ENCODE results near the gene PCID2. TPM values are rescaled to one million over a fixed set of nuclear protein-coding genes. Genes with fewer than 3 reads are reported as not detected.

The PCID2 gene
- total and polyA plus RNA-seq, 2 experiments from 2014 or later = 79.6 to 107 TPM

DNA sequence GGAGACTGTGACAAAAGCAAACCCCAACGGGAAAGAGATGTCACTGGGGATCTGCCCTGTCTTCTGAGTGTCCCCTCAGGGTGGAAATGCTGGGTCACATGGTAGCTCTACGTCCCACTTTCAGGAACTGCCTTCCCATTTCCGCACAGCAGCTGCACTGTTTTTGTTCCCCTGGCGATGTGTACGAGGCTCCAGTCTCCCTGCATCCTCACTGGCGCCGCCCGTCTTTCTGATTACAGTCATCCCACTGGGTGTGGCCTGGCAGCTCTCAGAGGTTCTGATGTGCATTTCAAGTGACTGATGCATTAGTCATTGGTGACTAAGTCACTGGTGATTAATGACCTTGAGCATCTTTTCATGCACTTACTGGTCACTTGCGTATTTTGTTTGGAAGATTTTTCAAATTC lies 21.2 kb downstream of the PCID2 start (continued):
- TF ChIP-seq, protein P1, sequence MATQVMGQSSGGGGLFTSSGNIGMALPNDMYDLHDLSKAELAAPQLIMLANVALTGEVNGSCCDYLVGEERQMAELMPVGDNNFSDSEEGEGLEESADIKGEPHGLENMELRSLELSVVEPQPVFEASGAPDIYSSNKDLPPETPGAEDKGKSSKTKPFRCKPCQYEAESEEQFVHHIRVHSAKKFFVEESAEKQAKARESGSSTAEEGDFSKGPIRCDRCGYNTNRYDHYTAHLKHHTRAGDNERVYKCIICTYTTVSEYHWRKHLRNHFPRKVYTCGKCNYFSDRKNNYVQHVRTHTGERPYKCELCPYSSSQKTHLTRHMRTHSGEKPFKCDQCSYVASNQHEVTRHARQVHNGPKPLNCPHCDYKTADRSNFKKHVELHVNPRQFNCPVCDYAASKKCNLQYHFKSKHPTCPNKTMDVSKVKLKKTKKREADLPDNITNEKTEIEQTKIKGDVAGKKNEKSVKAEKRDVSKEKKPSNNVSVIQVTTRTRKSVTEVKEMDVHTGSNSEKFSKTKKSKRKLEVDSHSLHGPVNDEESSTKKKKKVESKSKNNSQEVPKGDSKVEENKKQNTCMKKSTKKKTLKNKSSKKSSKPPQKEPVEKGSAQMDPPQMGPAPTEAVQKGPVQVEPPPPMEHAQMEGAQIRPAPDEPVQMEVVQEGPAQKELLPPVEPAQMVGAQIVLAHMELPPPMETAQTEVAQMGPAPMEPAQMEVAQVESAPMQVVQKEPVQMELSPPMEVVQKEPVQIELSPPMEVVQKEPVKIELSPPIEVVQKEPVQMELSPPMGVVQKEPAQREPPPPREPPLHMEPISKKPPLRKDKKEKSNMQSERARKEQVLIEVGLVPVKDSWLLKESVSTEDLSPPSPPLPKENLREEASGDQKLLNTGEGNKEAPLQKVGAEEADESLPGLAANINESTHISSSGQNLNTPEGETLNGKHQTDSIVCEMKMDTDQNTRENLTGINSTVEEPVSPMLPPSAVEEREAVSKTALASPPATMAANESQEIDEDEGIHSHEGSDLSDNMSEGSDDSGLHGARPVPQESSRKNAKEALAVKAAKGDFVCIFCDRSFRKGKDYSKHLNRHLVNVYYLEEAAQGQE (IDR thresholded peaks at IDR 0.05; ENCODE audit: unreplicated experiment) = no peak
- no peak for TF ChIP-seq ZNF331 (CRISPR knock-in tag; IDR thresholded peaks at IDR 0.05; ENCODE audit: low read depth)
- no peak for TF ChIP-seq STAT1 (IDR thresholded peaks at IDR 0.05; ENCODE audit: unreplicated experiment)
- no peak for TF ChIP-seq NANOG (IDR thresholded peaks at IDR 0.05; ENCODE audit: borderline replicate concordance)
- TF ChIP-seq CREB1 (CRISPR knock-in tag; IDR thresholded peaks at IDR 0.05; ENCODE audit: low read depth) = no peak
- TF ChIP-seq ZNF114 (CRISPR knock-in tag; IDR thresholded peaks at IDR 0.05) = no peak
- no peak for TF ChIP-seq POLR2AphosphoS5 (IDR thresholded peaks at IDR 0.05; ENCODE audit: low read depth)
- TF ChIP-seq EZH2phosphoT487 (IDR thresholded peaks at IDR 0.05; ENCODE audit: unreplicated experiment) = no peak

DNA sequence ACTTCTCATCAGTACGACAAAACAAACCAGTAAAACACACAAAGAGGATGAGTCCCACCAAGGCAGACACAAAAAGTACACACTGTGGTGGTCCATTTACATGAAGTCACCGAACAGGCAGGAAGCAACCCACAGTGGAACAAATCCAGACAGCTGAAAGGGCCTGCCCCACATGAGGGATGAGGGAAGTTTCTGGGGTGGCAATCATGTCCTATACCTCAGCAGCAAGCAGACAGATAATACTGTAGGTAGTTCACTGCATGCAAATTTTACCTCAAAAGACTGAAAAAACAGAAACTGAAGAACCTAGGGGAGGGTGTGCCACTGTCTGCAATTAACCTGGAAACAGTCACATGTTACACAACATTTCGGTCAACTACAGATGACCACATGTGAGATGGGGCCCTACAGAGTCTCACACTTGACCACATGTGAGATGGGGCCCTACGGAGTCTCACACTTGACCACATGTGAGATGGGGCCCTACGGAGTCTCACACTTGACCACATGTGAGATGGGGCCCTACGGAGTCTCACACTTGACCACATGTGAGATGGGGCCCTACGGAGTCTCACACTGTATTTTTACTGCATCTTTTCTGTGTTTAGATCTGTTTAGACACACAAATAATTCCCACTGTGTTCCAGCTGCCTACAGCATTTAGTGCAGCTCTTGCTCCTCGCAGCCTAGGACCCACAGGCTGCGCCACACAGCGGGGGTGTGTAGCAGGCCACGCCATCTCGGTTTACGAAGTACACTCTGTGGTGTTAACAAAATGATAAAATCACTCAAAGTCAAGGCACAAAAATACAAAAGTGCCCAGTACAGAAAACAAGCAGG lies 22.2 kb downstream of the PCID2 start:
- H3K27me3 ChIP-seq (ENCODE audit: insufficient read depth) = no peaks in the 10 kb centered on the region
- DNase-seq (ENCODE audit: low spot score) = no peak
- H3K27ac ChIP-seq (ENCODE audit: low read depth) = no peak overlapping the region
- no peak for ATAC-seq
- no peak overlapping the region for H2AFZ ChIP-seq
- H3K79me2 ChIP-seq (replicated peaks; ENCODE audit: insufficient read depth) = peaks cover 5% of the 10 kb centered on the region; the same call in 1 of the 2 replicates
- 0 out of 2 replicates have a peak, but pooled peaks cover 4% of the 10 kb centered on the region for H3F3A ChIP-seq (replicated peaks; ENCODE audit: low read depth)
- H3K9me3 Mint-ChIP-seq = no peaks in the 10 kb centered on the region; the same call in 2 of the 3 replicates
- no peaks in the 10 kb centered on the region for H3K9me2 ChIP-seq (ENCODE audit: insufficient read depth)
- peaks cover 5% of the 10 kb centered on the region for H3K27me3 Mint-ChIP-seq (ENCODE audit: insufficient read depth, low read depth, poor library complexity)
- H3K4me3 Mint-ChIP-seq = no peak overlapping the region
- H3K36me3 Mint-ChIP-seq (ENCODE audit: low read depth) = peaks cover 76% of the 10 kb centered on the region
- no peak overlapping the region for H3K27ac Mint-ChIP-seq
- H3K4me1 ChIP-seq (ENCODE audit: insufficient read depth) = no peaks in the 10 kb centered on the region
- H4K20me1 ChIP-seq (replicated peaks; ENCODE audit: insufficient read depth) = no peaks in the 10 kb centered on the region; the same call in none of the 2 replicates
- H3K4me3 ChIP-seq = no peak overlapping the region
- H3K36me3 ChIP-seq (ENCODE audit: insufficient read depth) = peaks cover 52% of the 10 kb centered on the region
- H3K4me2 ChIP-seq = no peak overlapping the region
- H3K4me1 Mint-ChIP-seq = peaks cover 2% of the 10 kb centered on the region; the same call in 1 of the 3 replicates
- TF ChIP-seq ZNF331 (CRISPR knock-in tag; IDR thresholded peaks at IDR 0.05; ENCODE audit: low read depth) = no peak
- TF ChIP-seq, protein P2, sequence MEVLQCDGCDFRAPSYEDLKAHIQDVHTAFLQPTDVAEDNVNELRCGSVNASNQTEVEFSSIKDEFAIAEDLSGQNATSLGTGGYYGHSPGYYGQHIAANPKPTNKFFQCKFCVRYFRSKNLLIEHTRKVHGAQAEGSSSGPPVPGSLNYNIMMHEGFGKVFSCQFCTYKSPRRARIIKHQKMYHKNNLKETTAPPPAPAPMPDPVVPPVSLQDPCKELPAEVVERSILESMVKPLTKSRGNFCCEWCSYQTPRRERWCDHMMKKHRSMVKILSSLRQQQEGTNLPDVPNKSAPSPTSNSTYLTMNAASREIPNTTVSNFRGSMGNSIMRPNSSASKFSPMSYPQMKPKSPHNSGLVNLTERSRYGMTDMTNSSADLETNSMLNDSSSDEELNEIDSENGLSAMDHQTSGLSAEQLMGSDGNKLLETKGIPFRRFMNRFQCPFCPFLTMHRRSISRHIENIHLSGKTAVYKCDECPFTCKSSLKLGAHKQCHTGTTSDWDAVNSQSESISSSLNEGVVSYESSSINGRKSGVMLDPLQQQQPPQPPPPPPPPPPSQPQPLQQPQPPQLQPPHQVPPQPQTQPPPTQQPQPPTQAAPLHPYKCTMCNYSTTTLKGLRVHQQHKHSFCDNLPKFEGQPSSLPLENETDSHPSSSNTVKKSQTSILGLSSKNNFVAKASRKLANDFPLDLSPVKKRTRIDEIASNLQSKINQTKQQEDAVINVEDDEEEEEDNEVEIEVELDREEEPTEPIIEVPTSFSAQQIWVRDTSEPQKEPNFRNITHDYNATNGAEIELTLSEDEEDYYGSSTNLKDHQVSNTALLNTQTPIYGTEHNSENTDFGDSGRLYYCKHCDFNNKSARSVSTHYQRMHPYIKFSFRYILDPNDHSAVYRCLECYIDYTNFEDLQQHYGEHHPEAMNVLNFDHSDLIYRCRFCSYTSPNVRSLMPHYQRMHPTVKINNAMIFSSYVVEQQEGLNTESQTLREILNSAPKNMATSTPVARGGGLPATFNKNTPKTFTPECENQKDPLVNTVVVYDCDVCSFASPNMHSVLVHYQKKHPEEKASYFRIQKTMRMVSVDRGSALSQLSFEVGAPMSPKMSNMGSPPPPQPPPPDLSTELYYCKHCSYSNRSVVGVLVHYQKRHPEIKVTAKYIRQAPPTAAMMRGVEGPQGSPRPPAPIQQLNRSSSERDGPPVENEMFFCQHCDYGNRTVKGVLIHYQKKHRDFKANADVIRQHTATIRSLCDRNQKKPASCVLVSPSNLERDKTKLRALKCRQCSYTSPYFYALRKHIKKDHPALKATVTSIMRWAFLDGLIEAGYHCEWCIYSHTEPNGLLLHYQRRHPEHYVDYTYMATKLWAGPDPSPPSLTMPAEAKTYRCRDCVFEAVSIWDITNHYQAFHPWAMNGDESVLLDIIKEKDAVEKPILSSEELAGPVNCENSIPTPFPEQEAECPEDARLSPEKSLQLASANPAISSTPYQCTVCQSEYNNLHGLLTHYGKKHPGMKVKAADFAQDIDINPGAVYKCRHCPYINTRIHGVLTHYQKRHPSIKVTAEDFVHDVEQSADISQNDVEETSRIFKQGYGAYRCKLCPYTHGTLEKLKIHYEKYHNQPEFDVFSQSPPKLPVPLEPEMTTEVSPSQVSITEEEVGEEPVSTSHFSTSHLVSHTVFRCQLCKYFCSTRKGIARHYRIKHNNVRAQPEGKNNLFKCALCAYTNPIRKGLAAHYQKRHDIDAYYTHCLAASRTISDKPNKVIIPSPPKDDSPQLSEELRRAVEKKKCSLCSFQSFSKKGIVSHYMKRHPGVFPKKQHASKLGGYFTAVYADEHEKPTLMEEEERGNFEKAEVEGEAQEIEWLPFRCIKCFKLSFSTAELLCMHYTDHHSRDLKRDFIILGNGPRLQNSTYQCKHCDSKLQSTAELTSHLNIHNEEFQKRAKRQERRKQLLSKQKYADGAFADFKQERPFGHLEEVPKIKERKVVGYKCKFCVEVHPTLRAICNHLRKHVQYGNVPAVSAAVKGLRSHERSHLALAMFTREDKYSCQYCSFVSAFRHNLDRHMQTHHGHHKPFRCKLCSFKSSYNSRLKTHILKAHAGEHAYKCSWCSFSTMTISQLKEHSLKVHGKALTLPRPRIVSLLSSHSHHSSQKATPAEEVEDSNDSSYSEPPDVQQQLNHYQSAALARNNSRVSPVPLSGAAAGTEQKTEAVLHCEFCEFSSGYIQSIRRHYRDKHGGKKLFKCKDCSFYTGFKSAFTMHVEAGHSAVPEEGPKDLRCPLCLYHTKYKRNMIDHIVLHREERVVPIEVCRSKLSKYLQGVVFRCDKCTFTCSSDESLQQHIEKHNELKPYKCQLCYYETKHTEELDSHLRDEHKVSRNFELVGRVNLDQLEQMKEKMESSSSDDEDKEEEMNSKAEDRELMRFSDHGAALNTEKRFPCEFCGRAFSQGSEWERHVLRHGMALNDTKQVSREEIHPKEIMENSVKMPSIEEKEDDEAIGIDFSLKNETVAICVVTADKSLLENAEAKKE (CRISPR knock-in tag; IDR thresholded peaks at IDR 0.05) = no peak
- TF ChIP-seq, protein P1 (IDR thresholded peaks at IDR 0.05; ENCODE audit: unreplicated experiment) = no peak
- no peak for TF ChIP-seq EZH2phosphoT487 (IDR thresholded peaks at IDR 0.05; ENCODE audit: unreplicated experiment)
- no peak for TF ChIP-seq JUNB (IDR thresholded peaks at IDR 0.05; ENCODE audit: unreplicated experiment)
- TF ChIP-seq ZNF114 (CRISPR knock-in tag; IDR thresholded peaks at IDR 0.05) = no peak
